ENCODE measurements around the gene UBTFL1.
"Not testable (repeated sequence)": the region's sequence is repeated elsewhere in the genome, so short reads cannot be mapped to it uniquely, and the experiment has no call there.

Gene UBTFL1

GRCh38 chr11:90085650-90086049 is at the start of gene UBTFL1:
UBTFL1 (plus strand) TSS chr11:90085950; CDS start chr11:90085950, 0 bp downstream.
- not testable (repeated sequence) for DNase-seq

- not testable (repeated sequence) for DNase-seq
These were observed 34.0 kb upstream of the UBTFL1 start for GRCh38 chr11:90051591-90052209.

- not testable (repeated sequence) for DNase-seq
These were observed 33.4 kb upstream of the UBTFL1 start for GRCh38 chr11:90052311-90052710.

DNA sequence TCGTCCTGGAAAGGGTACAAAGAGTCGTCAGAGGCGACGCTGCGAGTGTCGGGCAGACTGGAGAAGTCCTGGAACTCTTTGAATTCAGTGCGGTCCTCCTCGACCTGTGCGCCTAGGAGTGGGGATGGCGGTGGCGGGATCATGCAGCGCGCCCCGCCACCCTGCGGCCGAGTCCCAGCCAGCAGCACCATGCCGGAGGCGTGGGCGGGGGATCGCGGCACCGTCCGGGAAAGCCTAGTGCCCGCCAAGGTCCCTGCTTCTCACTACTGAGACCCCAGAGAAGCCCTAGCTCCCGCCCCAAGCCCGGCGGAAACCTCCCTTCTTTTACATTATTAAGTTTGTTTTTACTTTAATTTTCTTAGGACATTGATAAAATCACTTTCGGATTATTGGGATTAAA is 32.2 kb upstream of the UBTFL1 start:
- not testable (repeated sequence) for DNase-seq

GRCh38 chr11:90088731-90089130 is 3.0 kb downstream of the UBTFL1 start:
- DNase-seq, result not testable (repeated sequence)

- not testable (repeated sequence) for DNase-seq
These were observed 9.6 kb downstream of the UBTFL1 start for GRCh38 chr11:90095230-90095924.

GRCh38 chr11:90098261-90098660 is 12.5 kb downstream of the UBTFL1 start:
- DNase-seq, result not testable (repeated sequence)

DNA sequence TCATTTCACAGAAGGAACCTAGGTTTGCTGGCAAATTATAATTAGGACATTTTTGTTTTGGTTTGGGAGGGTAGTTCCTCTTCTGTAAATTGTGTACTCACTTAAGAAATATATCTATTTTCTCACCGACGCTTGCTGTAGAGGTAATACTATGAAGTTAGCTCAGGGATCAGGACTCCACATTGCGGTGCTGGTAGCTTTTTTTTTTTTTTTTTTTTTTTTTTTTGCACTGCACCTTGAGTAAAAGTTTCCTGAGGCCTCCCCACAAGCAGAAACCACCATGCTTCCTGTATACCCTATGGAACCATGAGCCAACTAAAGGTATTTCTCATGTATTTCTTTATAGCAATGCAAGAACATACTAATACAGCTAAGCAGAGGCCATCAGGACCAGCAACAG is 14.7 kb downstream of the UBTFL1 start:
- DNase-seq, result no peak

DNA sequence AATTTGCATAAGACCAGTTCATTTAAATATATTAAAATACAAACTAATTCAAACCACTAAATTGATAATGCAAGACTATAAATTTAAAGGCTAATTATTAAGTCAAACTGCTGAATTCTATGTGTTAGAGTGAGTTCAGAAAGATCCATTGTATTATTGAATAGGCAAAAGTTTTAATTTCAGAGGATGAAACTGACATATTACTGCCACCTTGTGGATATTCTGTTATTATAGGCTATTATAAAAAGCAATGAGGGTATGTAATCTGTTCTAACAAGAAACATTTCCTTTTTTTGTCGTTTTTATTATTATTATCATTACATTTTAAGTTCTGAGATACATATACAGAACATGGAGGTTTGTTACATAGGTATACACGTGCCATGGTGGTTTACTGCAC is 27.8 kb downstream of the UBTFL1 start:
- no peak for DNase-seq

GRCh38 chr11:90120191-90120590 is 34.4 kb downstream of the UBTFL1 start:
- no peak for DNase-seq

GRCh38 chr11:90124371-90124770 is 38.6 kb downstream of the UBTFL1 start:
- DNase-seq, result no peak

DNA sequence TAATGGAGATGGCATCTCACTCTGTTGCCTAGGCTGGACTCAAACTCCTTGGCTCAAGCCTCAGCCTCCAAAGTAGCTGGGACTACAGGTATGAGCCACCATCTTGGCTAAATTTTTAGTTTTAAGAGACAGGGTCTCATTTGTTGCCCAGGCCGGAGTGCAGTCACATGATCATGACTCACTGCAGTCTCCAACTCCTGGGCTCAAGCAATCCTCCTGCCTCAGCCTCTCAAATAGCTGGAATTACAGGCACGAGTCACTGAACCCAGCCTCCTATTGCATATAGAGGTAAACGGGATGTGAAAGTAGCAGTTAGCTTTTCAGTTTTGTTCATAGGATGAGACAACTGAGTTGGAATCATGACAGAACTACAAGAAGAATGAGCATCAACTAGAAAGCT is 39.2 kb downstream of the UBTFL1 start:
- DNase-seq, result no peak

GRCh38 chr11:90133560-90134477 is 48.1 kb downstream of the UBTFL1 start:
- DNase-seq, result no peak

DNA sequence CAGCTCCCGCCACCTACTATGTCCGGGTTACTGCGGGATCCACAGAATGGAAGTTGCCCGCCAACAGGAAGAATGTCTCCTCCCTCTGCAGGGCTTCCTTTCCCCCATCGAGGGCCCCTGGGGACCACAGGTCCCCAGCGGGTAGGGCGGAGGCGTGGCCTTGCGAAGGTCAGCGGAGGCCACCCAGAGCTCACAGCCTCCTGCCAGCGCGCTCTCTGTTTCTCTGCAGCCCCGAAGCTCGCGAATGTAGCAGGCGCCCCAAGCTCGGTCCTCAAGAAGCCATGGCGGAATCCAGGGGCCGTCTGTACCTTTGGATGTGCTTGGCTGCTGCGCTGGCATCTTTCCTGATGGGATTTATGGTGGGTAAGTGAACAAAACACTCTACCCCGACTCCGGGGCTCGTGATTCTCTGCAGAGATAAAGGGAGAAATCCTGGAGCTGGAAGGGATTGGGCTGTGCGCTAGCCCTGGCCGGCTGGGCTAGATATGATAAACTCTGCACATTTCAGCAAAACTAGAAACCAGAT is 48.8 kb downstream of the UBTFL1 start, which contains the start of gene NAALAD2:
Gene NAALAD2, plus strand, starts transcription at position 186 of the 526 bp plus-strand sequence. Its CDS starts 96 bp downstream, at position 282.
- no peak for DNase-seq

DNA sequence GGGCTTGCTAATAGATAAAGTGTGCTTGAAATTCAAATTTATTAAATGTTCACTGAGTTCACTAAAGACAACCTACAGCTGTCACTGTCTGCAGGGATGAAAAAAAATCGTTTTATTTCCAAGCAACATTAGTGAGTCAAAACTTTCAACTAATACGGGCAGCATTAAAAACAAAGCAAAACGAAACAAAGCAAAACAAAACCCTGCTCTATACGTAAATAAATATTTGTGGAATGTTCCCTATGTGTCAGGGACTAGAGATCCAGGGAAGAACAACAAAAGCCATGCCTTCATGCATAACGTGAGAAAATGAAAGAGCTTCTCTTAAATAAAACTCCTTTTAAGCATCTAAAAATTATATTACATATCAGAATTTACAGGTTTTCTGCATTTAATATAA is 49.3 kb downstream of the UBTFL1 start:
- DNase-seq, result no peak
